HG03521 (cell line): ENCODE measurements around the gene CTDNEP1.
"Not testable (repeated sequence)": the region's sequence is repeated elsewhere in the genome, so short reads cannot be mapped to it uniquely, and the experiment has no call there.

Experiments
- ATAC-seq: cut with Tn5 transposase; IDR thresholded peaks from one replicate; pipeline ENCODE4 v1.9.1; 2021; ENCODE audit warnings: mild to moderate bottlenecking, moderate library complexity; ENCODE audit not compliant: unreplicated experiment

Gene CTDNEP1

DNA sequence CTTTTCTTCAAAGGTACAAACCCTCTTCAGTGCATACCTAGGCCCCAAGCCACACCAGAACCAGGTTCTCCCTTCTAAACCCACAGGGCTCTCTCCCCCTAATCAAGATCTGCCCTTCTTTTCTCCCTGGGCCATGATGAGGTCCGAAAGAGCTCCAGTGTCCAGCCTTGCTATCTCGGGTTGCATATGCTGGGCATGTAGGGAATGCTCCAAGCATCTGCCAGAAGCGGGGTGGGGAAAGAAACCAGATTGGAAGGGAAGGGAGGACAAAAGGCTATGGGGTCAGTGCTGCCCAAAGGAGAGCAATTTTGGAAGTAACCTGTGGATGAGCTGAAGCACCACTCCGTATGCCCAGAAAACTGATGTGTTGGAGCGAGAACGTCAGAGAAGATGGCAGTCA is 2.3 kb downstream of the CTDNEP1 start:
- no peak for ATAC-seq

DNA sequence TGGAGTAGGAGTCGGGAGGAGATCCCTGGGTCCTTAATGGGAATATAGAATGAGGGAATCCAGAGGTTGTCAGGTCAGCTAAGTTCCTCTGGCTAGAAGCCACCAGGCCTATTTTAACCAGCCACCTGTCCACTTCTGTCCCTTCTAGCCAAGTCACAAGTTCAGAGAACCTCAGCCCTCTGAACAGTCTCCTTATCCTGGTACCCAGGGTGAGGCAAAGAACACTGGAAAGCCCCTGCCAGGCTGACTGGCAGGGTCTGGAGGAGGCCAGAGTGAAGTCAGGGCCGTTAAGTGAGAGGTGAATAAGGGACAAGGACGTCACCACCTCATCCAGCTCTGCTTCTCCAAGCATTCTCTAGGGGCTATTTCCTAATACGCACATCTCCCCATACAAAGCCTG is 2.7 kb downstream of the CTDNEP1 start:
- no peak for ATAC-seq

DNA sequence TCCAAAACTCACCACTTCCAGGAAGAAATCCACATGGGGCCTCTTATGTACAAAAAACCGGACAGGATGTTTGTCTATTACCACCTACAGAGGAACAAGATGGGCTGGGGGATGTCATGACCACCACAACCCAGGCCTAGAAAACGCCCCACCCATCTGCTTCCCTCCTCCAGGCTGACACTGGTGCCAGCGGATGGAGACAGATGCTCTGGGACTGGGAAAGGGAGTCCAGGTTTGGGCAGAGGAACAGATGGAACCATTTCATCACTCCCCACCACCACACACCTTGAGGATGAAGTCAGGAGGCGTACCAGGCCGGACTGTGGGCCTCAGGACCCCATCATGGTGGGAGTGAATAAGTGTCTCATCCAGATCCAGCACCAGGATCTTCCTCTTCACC is 4.8 kb downstream of the CTDNEP1 start:
- ATAC-seq, result no peak

DNA sequence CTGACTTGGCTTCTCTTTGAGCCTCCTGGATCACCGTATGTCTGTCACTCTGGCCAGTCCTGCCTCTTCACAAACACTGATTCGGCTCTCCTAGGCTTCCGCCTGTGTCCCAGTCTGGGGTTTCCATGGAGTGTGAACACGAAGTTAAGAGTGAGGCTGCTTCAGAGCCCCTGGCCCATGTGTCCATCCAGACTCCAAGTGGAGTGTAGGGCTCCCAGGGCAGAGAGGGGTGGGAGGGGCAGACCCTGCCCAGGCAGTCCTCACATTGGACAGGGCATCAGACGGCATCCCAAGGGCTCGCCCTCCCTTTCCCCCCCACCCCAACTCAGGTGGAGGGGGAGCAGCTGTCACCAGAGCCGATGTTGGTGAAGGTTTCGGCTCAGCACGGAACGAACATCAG is 7.7 kb downstream of the CTDNEP1 start:
- not testable (repeated sequence) for ATAC-seq

DNA sequence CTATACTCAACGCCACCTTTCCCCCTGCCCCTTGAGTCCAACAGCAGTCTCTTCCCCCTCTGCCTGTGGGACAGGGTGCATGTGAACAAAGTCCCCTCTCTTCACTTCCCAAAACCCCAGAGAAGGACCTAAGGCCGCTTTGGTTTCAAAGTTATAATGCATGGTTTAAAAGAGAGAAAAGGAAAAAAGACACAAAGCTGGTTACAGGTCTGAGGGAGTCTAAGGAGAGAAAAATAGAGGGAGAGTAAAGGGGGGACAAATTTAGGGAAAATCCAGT is 8.1 kb downstream of the CTDNEP1 start:
- ATAC-seq, result no peak

DNA sequence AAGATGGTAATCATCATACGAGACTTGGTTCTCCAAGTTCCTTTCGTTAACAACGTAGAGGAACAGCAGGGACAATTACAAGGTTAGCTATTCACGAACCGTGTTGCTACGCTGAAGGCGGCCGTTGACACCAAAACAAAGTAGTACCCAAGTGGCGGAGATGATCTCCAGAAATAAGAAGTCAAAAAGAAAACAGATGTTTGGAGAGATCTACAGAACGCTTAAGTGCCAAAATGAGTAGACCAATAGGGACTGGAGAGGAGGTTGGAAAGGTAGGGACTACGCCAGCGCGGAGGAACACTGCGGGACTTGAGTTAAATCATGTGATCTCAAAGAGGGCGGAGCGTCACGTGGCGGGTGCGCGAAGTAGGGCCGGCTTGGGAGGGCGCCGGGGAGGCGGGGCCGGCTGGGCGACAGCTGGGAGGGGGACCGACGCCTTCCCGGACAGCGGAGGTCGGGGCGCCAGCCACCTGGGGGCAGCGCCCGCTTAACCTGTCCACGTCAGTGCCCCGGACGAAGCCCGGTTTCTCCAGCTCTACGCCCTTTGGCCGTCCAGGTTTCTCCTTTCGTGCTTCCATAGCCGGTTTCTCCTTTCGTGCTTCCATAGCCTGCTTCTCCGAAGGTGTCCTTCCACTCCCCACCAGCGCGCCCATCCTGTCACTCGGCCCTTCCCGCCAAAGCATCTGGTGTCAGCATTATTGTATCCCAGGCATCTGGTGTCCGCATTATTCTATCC is 8.6 kb downstream of the CTDNEP1 start:
- ATAC-seq, result peak; percentile 32

DNA sequence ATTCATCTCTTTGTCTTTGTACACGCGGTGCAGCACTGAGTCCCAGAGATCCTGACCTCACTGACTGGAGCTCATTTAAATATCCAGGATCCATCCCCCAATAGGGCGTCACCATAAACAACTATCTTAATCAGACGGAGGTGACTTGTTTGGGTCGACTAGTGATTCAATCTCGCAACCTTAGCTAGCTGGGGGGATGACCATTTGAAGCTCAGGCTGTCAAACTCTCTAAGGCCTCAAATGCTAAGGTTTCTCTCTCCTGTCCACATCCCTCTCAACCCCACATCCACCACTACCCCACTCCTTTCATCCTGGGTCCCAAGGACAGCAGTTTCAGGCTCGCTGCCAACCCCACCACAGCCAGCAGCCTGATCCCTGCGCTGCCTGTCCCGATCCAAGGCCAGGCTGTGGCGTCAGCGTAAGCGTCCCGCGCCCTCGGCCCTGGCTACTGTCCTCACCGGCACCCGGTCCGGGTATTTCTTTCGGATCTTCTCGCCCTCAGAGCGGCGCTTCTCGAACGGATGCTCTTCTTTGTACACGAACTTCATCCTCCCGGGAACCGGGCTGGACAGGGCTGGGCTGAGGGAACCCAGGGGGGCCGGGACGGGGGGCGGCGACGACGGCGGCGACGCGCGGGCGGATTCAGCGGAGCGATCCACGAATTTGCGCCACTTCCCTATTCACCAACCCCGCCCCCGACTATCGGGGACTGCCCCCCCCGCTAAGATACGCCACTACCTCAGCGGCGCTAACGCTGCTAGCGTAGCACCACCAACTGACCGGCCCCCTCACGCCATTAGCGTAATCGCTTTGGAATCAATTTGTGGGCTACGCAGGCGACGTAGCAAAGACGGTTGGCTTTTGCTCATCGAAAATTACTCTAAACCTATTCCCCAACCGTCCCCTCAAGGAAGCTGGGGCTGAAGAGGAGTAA is 9.5 kb downstream of the CTDNEP1 start, which contains the start of gene GABARAP:
Gene GABARAP (minus strand): TSS at position 667 of the 934 bp plus-strand sequence. CDS start 119 bp downstream, at position 548.
- peak; percentile 26 for ATAC-seq

DNA sequence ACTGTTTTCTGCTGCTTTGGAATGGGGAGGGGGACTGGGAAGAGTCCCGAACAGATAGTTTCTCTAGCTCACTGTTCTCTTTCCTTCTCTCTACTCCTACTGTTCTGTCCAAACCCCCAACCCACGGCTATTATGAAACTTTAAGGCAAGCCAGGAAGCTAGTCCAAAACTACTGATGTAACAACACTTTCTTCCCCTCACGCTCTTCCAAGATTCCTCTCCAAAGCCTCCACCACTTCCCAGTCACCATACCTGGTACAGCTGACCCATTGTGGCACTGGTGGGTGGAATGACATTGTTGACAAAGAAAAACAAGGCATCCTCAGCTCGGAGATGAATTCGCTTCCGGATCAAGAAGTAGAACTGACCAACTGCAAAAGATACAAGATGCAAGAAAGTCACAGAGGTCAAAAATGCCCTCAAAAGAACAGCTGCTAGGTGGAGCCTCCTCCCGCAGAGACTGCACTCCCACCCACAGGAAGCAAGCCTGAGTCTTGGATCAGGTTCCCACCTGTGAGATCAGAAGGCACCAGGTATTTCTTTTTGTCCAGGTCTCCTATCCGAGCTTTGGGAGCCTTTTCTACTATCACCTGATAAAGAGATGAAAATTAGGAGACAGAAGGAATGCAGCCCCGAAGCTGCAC is 10.3 kb downstream of the CTDNEP1 start:
- no peak for ATAC-seq

DNA sequence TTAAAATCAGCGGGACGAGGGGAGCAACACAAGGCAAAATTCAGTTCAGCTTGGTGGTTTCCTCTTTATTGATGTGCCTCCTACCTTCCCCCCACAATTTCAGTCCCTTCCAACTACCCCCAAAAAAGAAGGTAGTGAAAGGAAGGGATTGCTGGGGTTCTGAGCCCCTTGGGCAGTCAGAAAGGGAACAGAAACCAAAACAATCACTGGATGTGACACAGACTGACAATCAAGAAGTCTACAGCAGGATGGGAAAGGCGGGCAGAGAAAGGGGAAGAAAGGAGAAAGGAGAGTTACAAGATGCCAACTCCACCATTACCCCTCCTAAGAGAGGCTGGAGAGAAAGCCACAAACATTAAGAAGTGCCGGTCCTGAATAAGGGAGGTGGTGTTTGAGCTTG is 11.2 kb downstream of the CTDNEP1 start:
- ATAC-seq, result no peak

DNA sequence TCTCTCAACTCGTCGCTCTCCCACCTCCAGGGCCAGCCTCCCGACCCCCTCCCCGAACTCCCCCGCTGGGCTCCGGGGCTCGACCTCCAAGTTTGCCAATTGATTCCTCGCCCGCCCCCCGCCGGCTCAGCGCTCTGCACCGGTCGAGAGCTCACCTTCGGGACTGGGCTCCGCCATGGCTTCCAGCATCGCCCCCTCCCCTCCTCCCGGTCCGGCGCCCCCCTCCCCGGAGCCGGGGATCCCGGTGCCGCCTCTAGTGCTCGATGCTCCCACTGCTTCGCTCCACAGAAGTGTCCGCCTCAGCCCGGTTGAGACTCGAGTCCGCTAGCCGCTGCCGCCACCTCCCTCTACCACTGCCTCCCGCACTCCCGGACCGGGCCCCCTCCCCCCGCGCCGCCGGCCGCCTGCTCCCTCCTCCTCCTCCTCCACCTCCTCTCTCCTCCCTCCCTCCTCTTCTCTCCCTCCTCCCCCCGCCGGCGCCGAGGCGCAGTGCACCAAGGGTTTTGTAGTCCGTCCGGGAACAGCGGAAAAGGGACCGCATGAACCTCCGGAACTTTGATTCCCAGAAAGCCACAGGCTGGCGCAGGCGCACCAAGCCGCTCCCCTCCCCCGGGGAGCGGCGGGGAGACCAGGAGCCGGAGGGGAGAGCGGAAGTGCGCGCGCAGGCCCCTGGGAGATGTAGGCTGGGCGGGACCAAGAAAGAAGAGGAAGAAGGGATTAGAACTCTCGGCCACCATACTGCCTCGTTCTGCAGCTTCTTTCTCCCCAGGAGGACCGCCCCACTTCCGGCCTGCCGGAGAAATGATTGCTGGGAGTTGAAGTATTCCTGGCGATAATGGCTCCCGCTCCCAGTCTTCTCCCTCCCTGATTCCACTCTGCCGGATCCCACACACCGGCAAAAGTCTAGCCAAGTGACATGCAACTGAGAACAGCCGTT is 12.2 kb downstream of the CTDNEP1 start, which contains the start of gene PHF23:
Gene PHF23 (minus strand): TSS at position 367 of the 937 bp plus-strand sequence. CDS start 178 bp downstream, at position 189.
- peak; percentile 46 for ATAC-seq

DNA sequence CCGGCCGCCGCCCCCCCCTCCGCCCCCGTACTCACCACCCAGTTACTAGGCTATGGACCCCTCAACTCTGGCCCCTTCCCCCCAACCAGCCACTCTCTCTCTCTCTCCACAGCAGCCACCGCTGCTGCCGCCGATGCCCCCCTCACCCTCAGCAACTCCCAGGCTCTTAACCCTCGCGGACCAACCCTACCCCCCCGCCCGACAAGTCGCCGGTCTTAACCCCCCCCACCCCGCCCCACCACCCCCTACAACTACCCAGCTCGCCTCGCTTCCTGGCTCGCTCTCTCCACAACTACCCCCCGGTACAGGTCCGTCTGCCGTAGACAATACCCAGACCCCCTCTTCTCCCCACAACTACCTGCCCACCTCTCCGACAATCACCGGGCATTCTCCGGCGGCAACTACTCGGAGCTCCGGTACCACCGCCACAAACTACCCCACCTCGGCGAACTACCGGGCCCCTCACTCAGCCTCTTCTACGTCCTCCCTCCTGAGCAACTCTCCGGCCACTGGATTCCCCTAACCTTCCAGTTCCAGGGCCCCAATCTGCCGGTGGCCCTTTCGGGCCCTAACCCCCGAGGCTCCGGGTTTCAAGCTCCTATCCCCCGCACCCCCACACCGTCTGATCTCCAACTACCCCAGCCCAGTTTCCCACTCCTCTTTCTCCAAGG is 13.0 kb downstream of the CTDNEP1 start:
- ATAC-seq, result no peak

DNA sequence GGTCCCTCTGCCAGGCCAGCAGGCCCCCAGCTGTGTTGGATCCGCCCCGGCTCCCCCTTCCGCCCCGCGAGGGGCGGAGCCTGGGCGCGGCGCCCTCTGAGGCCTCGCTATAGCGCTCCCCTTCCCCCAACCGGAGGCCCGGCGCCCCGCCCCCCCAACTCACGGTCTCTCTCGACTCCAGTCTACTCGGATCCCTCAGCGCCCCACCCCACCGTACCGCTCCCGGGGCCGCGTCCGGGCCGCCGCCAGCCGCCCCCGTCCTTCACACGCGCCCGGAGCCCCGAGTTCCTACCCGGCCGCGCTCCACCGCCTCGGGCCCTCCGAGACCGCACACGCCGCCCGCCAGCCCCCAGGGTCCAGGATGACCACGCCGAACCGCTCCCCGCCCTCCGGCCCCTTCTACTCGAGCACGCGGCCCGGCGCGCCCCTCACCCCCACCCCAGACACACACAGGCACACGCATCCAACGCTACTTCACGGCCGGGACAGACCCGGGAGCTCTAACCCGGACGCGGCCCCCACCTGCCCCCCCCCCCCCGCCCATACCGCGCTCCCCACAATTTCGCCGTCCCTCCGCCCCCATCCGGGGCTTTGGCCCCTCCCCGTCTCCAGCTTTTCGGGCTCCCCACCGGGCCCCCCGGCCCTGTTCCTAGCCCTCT is 13.6 kb downstream of the CTDNEP1 start:
- ATAC-seq, result no peak

DNA sequence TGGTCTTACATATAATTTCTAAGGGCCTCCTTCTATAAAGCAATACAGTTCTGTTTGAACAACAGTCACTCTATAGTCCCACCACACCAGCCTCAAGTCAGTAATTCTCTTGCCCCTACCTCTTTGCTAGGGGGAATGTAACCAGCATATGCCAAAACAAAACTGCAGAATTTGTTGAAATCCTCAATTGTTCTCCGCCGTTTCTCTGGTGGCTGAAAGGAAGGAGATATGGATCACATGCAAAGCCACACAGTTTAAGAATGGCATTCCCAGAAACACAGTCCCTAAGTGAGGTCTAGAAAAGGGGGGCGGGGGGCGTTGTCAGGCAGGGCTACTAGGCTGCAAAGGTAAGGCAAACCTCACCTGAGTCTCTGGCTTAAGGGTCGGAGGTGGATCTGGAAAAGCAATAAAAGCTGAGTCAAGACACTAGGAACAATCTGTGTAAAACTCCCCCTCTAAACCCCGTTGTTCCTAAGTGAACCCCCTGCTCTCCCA is 14.2 kb downstream of the CTDNEP1 start:
- ATAC-seq, result no peak

DNA sequence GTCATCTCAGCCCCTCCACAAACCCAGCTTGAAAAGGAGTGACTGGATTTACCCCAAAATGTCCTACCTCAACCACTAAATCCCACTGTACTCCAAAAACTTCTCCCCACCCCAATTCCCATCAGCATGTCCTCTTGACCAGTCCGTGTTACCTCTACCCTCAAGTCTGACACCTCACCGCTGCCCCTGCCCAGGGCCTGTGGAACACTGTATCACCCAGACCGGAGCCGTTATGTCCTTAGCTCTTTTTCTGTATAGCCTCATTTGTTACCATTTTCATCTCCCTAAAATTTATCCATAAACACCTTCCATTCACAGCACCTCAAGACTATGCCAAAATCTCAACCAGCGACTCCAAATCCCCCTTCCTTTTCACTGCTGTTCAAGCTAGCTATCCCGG is 14.7 kb downstream of the CTDNEP1 start:
- ATAC-seq, result no peak

DNA sequence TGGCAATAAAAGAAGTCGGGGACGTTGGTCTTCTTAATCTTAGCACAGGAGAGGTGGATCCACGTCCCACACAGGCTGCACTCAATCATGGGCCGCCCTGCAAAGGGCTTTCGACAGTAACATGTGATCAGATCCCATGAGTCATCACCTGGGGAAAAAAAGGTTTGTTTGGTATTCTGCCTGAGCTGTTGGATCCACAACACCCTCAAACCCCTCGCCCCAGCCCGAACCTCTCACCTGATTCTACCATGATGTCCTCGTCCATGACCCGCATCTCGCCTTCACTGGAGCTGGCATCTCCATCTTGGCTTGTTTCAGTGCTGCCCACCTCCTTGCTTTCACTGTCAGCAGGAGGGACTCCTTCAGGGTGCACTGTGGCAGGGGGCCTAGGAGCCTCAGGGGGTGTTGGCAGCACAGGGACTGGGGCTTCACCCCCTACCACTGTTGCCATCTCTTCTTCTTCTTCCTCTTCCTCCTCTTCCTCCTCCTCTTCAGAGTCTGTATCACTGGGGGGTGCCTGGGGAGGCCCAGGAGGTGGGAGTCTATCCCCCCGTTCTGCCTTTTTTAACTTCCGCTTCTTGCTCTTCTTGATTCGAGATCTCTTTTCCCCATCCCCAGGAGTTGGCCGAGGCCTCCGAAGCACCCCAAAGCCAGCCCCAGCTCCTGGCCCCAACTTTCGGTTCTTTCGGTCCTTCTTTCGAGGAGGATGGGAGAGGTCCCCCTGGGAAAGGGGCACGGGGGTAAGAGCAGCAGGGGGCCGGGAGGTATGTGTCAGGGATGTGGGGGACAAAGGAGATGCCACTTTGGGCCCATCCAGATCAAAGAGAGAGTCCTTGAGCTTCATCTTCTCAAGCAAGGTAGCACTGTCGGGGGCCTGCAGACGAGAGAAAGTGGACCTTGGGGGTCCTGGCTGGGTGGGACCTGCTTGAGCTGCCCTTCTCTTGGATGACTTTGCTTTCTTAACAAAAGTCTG is 15.6 kb downstream of the CTDNEP1 start:
- no peak for ATAC-seq

DNA sequence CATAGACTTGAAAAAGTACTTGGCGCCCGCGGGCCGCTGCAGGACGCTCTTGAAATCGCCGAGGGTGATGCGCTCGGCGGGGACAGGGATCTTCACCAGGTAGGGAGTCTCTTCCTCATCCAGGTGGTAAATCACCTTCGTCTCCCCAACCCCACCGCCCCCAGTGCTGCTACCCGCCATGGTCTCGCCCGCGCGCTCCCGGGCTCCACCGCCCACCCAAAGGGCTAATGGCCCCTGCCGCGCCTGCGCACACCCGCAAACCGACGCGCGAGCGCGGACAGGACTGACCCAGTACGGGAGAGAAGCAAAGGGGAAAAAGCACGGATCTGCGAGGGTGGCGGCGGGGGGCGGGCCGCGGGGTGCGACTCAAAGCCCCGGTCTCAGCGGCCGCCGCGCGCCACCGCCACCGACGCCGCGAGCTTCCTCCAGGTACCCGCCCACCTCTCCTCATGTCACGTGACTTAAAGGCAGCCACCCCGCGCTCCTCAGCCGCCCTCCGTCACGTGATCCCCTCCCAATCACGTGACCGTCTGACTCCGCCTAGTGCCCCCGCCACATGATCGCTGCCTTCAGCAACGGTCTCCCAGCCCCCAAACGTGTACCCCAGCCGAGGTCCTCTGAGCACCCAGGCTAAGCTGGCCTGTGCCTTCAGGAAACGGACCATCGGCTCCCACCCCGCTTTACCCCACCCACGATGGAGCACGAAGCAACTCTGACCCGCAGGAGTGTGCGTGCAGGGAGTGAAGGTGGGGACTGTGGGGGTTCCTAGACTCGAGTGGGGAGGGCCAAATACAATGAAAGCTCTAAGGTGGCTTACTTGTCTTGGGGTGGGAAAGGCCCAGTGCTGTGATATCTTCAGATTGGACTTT is 17.2 kb downstream of the CTDNEP1 start, which contains the start of gene DVL2:
Gene DVL2 (minus strand): TSS at position 435 of the 869 bp plus-strand sequence. CDS start 255 bp downstream, at position 180.
- ATAC-seq, result peak; percentile 49

DNA sequence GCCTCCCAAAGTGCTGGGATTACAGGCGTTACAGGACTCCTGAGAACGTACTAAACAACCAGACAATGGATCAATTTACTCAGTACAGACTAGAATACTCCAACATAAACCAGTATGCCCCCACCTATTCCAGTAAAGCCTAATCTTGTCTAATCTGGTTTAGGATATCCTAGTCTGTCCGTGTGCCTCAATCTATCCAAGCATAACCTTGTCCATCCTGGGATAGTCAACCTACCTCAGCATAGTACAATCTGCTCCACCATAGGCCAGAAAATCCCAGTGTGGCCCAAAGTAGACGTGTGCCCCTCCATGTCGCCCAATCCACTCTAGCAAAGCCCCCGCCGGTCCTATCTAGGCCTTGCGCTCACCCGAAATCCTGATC is 17.8 kb downstream of the CTDNEP1 start:
- ATAC-seq, result no peak
